CD4-positive, alpha-beta T cell (primary cell): Measurements from ENCODE around the gene CSF1R. TPM values are rescaled to one million over a fixed set of nuclear protein-coding genes. Genes with fewer than 3 reads are reported as not detected.

Source experiments
- ATAC-seq: fragments of 200-7000 bp; cut with Tn5 transposase; one replicate; pipeline ENCODE4 v1.10.0; 2022; ENCODE audit warnings: mild to moderate bottlenecking; ENCODE audit not compliant: poor library complexity
- CTCF ChIA-PET: fragments of 350-600 bp; sonication (Branson Sonifier 250); formaldehyde crosslinking; loops from one replicate; lab custom pipeline; 2021; ENCODE audit warnings: antibody characterized with exemption, inconsistent platforms; lab: Charles Lee
- POLR2A ChIA-PET: fragments of 350-600 bp; sonication (Branson Sonifier 250); formaldehyde crosslinking; loops from one replicate; lab custom pipeline; 2021; ENCODE audit warnings: antibody characterized with exemption, inconsistent platforms; lab: Charles Lee
- DNase-seq, 14 experiments: peaks; one replicate each; pipeline ENCODE4 v3.0.0-alpha.2; 2013 to 2020; ENCODE audit warnings: mixed read lengths in 2 of 14
- H3K27ac ChIP-seq, 2 donors: one replicate each; pipeline versions ENCODE4 v1.5.1 to v1.7.0; 2013; ENCODE audit warnings: low read length in 2 of 2, low read depth in 1 of 2, mild to moderate bottlenecking in 1 of 2
- H3K27me3 ChIP-seq, 2 experiments: 1 replicate in 1 of 2; 2 replicates in 1 of 2; pipeline versions ENCODE4 v1.6.1 to v1.7.0; 2013; ENCODE audit warnings: low read length in 2 of 2, control low read depth in 1 of 2, mild to moderate bottlenecking in 1 of 2, moderate library complexity in 1 of 2; ENCODE audit not compliant: insufficient read depth in 2 of 2, control insufficient read depth in 1 of 2
- H3K36me3 ChIP-seq: one replicate; pipeline ENCODE4 v1.6.1; 2013; ENCODE audit warnings: low read length, control low read depth; ENCODE audit not compliant: insufficient read depth
- H3K4me1 ChIP-seq: one replicate; pipeline ENCODE4 v1.6.1; 2013; ENCODE audit warnings: low read length, control low read depth; ENCODE audit not compliant: insufficient read depth
- H3K4me3 ChIP-seq: one replicate; pipeline ENCODE4 v1.5.1; 2013; ENCODE audit warnings: mild to moderate bottlenecking, low read length, moderate library complexity
- H3K9me3 ChIP-seq, 2 experiments: 1 replicate in 1 of 2; 2 replicates in 1 of 2; pipeline versions ENCODE4 v1.6.1 to v1.7.0; 2013; ENCODE audit warnings: low read length in 2 of 2, mild to moderate bottlenecking in 2 of 2, control low read depth in 1 of 2, moderate library complexity in 1 of 2; ENCODE audit not compliant: control insufficient read depth in 1 of 2, insufficient read depth in 1 of 2
- H3K27ac Mint-ChIP-seq: one replicate; pipeline ENCODE4 v1.8.0; 2020; ENCODE audit warnings: mixed read lengths
- H3K27me3 Mint-ChIP-seq: one replicate; pipeline ENCODE4 v1.8.0; 2021; ENCODE audit warnings: mixed read lengths
- H3K36me3 Mint-ChIP-seq: one replicate; pipeline ENCODE4 v1.8.0; 2021; ENCODE audit warnings: low read depth, mixed read lengths
- H3K4me1 Mint-ChIP-seq: one replicate; pipeline ENCODE4 v1.8.0; 2021; ENCODE audit warnings: low read depth, mixed read lengths
- H3K4me3 Mint-ChIP-seq: one replicate; pipeline ENCODE4 v1.8.0; 2020; ENCODE audit warnings: mild to moderate bottlenecking, mixed read lengths
- H3K9me3 Mint-ChIP-seq: one replicate; pipeline ENCODE4 v1.8.0; 2020; ENCODE audit warnings: mixed read lengths
- intact Hi-C, 2 experiments: fragments of 100-400 bp; cut with DNase I in 1 of 2; cut with micrococcal nuclease in 1 of 2; formaldehyde crosslinking; loops; one replicate each; pipeline versions ENCODE4 v1.15.1 to v1.9.0; 2023 to 2025; cut with DNase I, micrococcal nuclease
- total RNA-seq, 174 experiments: library from RNA in 2 of 174; stranded (reverse) in 2 of 174; gene quantifications; one replicate each; pipeline ENCODE4 v1.2.3 and lab custom pipeline; 2021 to 2026
- TF ChIP-seq, protein P1 (sequence below): fragments of 200-600 bp; IDR thresholded peaks from one replicate; pipeline ENCODE4 v1.8.0; 2022; ENCODE audit warnings: antibody characterized with exemption, mild to moderate bottlenecking

CSF1R gene
- total RNA-seq, 2 experiments from 2014 or later: 0.45 to 0.52 TPM

GRCh38 chr5:150024346-150024984 is 61.9 kb downstream of the CSF1R start:
- no peaks in the 10 kb centered on the region for H3K4me1 Mint-ChIP-seq
- H3K27ac ChIP-seq: no peak overlapping the region
- no peaks in the 10 kb centered on the region for H3K27me3 Mint-ChIP-seq
- intact Hi-C loops: no loop called here
- CTCF ChIA-PET: no interaction called here
- H3K27me3 ChIP-seq: no peaks in the 10 kb centered on the region
- no peak overlapping the region for H3K4me3 ChIP-seq
- H3K36me3 Mint-ChIP-seq: peaks cover 99% of the 10 kb centered on the region
- POLR2A ChIA-PET: no interaction called here
- H3K9me3 ChIP-seq: no peaks in the 10 kb centered on the region
- no peak overlapping the region for H3K27ac Mint-ChIP-seq
- no peak for DNase-seq
- ATAC-seq: no peak
- H3K4me3 Mint-ChIP-seq: no peak overlapping the region
- H3K36me3 ChIP-seq: peaks cover 85% of the 10 kb centered on the region
- H3K4me1 ChIP-seq: no peaks in the 10 kb centered on the region
- H3K9me3 Mint-ChIP-seq: no peaks in the 10 kb centered on the region
- TF ChIP-seq, protein P1, sequence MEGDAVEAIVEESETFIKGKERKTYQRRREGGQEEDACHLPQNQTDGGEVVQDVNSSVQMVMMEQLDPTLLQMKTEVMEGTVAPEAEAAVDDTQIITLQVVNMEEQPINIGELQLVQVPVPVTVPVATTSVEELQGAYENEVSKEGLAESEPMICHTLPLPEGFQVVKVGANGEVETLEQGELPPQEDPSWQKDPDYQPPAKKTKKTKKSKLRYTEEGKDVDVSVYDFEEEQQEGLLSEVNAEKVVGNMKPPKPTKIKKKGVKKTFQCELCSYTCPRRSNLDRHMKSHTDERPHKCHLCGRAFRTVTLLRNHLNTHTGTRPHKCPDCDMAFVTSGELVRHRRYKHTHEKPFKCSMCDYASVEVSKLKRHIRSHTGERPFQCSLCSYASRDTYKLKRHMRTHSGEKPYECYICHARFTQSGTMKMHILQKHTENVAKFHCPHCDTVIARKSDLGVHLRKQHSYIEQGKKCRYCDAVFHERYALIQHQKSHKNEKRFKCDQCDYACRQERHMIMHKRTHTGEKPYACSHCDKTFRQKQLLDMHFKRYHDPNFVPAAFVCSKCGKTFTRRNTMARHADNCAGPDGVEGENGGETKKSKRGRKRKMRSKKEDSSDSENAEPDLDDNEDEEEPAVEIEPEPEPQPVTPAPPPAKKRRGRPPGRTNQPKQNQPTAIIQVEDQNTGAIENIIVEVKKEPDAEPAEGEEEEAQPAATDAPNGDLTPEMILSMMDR: no peak

- CTCF ChIA-PET: no interaction called here
- Histone ChIP-seq H3K9me3 (no peaks in the 10 kb centered on the region), H3K4me1 (no peaks in the 10 kb centered on the region), H3K36me3 (peaks cover 94% of the 10 kb centered on the region), H3K27me3 (no peaks in the 10 kb centered on the region), H3K4me3 (no peak overlapping the region), H3K27ac (no peak overlapping the region)
- TF ChIP-seq, protein P1: no peak
- Mint-ChIP-seq H3K27ac (no peak overlapping the region), H3K27me3 (no peaks in the 10 kb centered on the region), H3K9me3 (no peaks in the 10 kb centered on the region), H3K36me3 (peaks cover 100% of the 10 kb centered on the region), H3K4me3 (no peak overlapping the region), H3K4me1 (no peaks in the 10 kb centered on the region)
- no peak for ATAC-seq
- POLR2A ChIA-PET: no interaction called here
- DNase-seq: no peak
- intact Hi-C loops: no loop called here
These were observed 63.2 kb downstream of the CSF1R start for GRCh38 chr5:150023136-150023535.

- Mint-ChIP-seq H3K9me3 (no peaks in the 10 kb centered on the region), H3K4me1 (no peaks in the 10 kb centered on the region), H3K27ac (no peak overlapping the region), H3K36me3 (peaks cover 100% of the 10 kb centered on the region), H3K27me3 (no peaks in the 10 kb centered on the region), H3K4me3 (no peak overlapping the region)
- TF ChIP-seq, protein P1: no peak
- ChIA-PET CTCF (no interaction called here), POLR2A (no interaction called here)
- ATAC-seq (no peak), DNase-seq (no peak)
- Histone ChIP-seq H3K27me3 (no peaks in the 10 kb centered on the region), H3K36me3 (peaks cover 94% of the 10 kb centered on the region), H3K9me3 (no peaks in the 10 kb centered on the region), H3K4me3 (no peak overlapping the region), H3K27ac (no peak overlapping the region), H3K4me1 (no peaks in the 10 kb centered on the region)
- intact Hi-C loops: no loop called here
These were observed 63.7 kb downstream of the CSF1R start for GRCh38 chr5:150022681-150023080.
